Esophagus muscularis mucosa (tissue), 4 donors: ENCODE data around the gene RASGRF2.

Source experiments
- EP300 ChIP-seq: sonication (generic); formaldehyde crosslinking; IDR thresholded peaks from one replicate; pipeline ENCODE4 v1.6.1; 2017; ENCODE audit warnings: antibody characterized with exemption
- POLR2A ChIP-seq: fragments of 450-650 bp; IDR thresholded peaks from one replicate; pipeline ENCODE4 v1.6.1; 2017; ENCODE audit warnings: antibody characterized with exemption, moderate library complexity, mild to moderate bottlenecking, low read depth
- POLR2AphosphoS5 ChIP-seq, 2 donors: sonication (generic); formaldehyde crosslinking; IDR thresholded peaks; one replicate each; pipeline ENCODE4 v1.6.1; 2017; ENCODE audit warnings: antibody characterized with exemption in 2 of 2
- TF ChIP-seq, protein P1 (sequence below), 3 experiments: fragments of 200-600 bp in 2 of 3; fragments of 450-650 bp in 1 of 3; sonication (generic) in 2 of 3; IDR thresholded peaks; one replicate each; pipeline ENCODE4 v1.5.1; 2017 to 2019; ENCODE audit warnings: antibody characterized with exemption in 3 of 3, mild to moderate bottlenecking in 2 of 3, moderate library complexity in 1 of 3

DNA sequence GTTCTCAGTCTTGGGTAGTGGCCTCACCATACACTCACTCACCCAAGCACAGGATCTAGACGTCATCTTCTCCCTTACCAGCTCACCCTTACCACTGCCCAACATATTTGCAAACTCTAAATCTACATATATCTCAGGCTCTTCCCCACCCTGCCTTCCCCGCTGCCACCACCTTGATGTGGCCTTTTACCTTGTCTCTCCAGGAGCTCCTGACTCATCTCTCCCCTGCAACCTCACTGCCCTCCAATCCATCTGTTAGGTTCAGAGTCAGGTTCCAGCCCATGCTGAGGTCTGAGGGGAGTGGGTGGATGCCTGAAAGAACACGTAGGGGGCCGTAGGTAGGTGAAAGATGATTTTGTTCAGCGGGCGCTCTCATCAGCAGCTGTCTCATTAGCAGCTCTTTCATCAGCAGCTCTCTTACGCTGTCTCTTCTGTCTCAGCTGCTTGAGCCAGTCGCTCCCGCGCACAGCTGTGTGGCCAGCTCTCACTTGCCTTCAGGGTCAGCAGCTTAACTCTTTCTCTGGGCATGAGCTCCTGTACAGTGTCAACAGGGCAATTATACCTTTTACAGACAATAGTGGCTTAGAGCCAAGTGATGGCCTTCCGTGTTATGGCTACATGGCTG lies 249.8 kb downstream of the RASGRF2 start:
- TF ChIP-seq, protein P1, sequence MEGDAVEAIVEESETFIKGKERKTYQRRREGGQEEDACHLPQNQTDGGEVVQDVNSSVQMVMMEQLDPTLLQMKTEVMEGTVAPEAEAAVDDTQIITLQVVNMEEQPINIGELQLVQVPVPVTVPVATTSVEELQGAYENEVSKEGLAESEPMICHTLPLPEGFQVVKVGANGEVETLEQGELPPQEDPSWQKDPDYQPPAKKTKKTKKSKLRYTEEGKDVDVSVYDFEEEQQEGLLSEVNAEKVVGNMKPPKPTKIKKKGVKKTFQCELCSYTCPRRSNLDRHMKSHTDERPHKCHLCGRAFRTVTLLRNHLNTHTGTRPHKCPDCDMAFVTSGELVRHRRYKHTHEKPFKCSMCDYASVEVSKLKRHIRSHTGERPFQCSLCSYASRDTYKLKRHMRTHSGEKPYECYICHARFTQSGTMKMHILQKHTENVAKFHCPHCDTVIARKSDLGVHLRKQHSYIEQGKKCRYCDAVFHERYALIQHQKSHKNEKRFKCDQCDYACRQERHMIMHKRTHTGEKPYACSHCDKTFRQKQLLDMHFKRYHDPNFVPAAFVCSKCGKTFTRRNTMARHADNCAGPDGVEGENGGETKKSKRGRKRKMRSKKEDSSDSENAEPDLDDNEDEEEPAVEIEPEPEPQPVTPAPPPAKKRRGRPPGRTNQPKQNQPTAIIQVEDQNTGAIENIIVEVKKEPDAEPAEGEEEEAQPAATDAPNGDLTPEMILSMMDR (IDR thresholded peaks at IDR 0.05) = no peak
- no peak for TF ChIP-seq EP300
- TF ChIP-seq POLR2AphosphoS5 (IDR thresholded peaks at IDR 0.05) = no peak
- no peak for TF ChIP-seq POLR2A
